HepG2 (cell line): Measurements from ENCODE around the gene STOML2. TPM values are rescaled to one million over a fixed set of nuclear protein-coding genes. Genes with fewer than 3 reads are reported as not detected.

Source experiments
- MATR3 ChIP-seq: sonication (generic); formaldehyde crosslinking; IDR thresholded peaks from 2 replicates; pipeline ENCODE4 v1.4.0; 2020; ENCODE audit warnings: missing genetic modification reagents
- ZNF432 ChIP-seq: sonication (generic); formaldehyde crosslinking; IDR thresholded peaks from 2 replicates; pipeline ENCODE4 v1.5.0; 2020; ENCODE audit warnings: missing genetic modification reagents, mild to moderate bottlenecking, borderline replicate concordance
- polyA plus RNA-seq, 8 experiments: library from polyadenylated mRNA; depleted of rRNA in 3 of 8; stranded (reverse) in 7 of 8; unstranded in 1 of 8; fragments of >200 nt; fragmentation: Illumina TruSeq in 4 of 8; extraction: Trizol in 4 of 8; gene quantifications; 2 replicates each; pipeline versions ENCODE4 v1.2.1 to v1.2.3, GENCODE V29; 2011 to 2016; ENCODE audit warnings: low read depth in 4 of 8, missing spikeins in 1 of 8, mixed read lengths in 1 of 8; ENCODE audit not compliant: insufficient read depth in 1 of 8
- total RNA-seq, 5 experiments: library from RNA; depleted of rRNA; stranded (reverse); fragments of >200 nt; fragmentation: Illumina TruSeq; extraction: Trizol; gene quantifications; 2 replicates each; pipeline ENCODE4 v1.2.3, GENCODE V29; 2016; ENCODE audit warnings: low read depth in 1 of 5
- TF ChIP-seq, protein P1 (sequence below): sonication (generic); formaldehyde crosslinking; IDR thresholded peaks from 2 replicates; pipeline ENCODE4 v1.5.0; 2020; ENCODE audit warnings: mild to moderate bottlenecking, missing genetic modification reagents, borderline replicate concordance

Gene STOML2
- total and polyA plus RNA-seq, 2 of the 13 experiments (the other 11 are each of a cell fraction or from before 2014, with no cell fraction given), result 245 to 250 TPM

- TF ChIP-seq, protein P1, sequence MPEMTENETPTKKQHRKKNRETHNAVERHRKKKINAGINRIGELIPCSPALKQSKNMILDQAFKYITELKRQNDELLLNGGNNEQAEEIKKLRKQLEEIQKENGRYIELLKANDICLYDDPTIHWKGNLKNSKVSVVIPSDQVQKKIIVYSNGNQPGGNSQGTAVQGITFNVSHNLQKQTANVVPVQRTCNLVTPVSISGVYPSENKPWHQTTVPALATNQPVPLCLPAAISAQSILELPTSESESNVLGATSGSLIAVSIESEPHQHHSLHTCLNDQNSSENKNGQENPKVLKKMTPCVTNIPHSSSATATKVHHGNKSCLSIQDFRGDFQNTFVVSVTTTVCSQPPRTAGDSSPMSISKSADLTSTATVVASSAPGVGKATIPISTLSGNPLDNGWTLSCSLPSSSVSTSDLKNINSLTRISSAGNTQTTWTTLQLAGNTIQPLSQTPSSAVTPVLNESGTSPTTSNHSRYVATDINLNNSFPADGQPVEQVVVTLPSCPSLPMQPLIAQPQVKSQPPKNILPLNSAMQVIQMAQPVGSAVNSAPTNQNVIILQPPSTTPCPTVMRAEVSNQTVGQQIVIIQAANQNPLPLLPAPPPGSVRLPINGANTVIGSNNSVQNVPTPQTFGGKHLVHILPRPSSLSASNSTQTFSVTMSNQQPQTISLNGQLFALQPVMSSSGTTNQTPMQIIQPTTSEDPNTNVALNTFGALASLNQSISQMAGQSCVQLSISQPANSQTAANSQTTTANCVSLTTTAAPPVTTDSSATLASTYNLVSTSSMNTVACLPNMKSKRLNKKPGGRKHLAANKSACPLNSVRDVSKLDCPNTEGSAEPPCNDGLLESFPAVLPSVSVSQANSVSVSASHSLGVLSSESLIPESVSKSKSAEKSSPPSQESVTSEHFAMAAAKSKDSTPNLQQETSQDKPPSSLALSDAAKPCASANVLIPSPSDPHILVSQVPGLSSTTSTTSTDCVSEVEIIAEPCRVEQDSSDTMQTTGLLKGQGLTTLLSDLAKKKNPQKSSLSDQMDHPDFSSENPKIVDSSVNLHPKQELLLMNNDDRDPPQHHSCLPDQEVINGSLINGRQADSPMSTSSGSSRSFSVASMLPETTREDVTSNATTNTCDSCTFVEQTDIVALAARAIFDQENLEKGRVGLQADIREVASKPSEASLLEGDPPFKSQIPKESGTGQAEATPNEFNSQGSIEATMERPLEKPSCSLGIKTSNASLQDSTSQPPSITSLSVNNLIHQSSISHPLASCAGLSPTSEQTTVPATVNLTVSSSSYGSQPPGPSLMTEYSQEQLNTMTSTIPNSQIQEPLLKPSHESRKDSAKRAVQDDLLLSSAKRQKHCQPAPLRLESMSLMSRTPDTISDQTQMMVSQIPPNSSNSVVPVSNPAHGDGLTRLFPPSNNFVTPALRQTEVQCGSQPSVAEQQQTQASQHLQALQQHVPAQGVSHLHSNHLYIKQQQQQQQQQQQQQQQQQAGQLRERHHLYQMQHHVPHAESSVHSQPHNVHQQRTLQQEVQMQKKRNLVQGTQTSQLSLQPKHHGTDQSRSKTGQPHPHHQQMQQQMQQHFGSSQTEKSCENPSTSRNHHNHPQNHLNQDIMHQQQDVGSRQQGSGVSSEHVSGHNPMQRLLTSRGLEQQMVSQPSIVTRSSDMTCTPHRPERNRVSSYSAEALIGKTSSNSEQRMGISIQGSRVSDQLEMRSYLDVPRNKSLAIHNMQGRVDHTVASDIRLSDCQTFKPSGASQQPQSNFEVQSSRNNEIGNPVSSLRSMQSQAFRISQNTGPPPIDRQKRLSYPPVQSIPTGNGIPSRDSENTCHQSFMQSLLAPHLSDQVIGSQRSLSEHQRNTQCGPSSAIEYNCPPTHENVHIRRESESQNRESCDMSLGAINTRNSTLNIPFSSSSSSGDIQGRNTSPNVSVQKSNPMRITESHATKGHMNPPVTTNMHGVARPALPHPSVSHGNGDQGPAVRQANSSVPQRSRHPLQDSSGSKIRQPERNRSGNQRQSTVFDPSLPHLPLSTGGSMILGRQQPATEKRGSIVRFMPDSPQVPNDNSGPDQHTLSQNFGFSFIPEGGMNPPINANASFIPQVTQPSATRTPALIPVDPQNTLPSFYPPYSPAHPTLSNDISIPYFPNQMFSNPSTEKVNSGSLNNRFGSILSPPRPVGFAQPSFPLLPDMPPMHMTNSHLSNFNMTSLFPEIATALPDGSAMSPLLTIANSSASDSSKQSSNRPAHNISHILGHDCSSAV (CRISPR knock-in tag), result no peak
- TF ChIP-seq ZNF432 (CRISPR knock-in tag), result no peak
- TF ChIP-seq MATR3 (CRISPR knock-in tag), result no peak
Observed at GRCh38 chr9:35134920-35135319, 32.0 kb upstream of the STOML2 start (continued).
